Effector CD4-positive, alpha-beta T cell (primary cell): Measurements from ENCODE around the gene MAD1L1.

Experiments used
- DNase-seq: peaks from one replicate; pipeline ENCODE4 v3.0.0-alpha.2; 2020

MAD1L1 gene

DNA sequence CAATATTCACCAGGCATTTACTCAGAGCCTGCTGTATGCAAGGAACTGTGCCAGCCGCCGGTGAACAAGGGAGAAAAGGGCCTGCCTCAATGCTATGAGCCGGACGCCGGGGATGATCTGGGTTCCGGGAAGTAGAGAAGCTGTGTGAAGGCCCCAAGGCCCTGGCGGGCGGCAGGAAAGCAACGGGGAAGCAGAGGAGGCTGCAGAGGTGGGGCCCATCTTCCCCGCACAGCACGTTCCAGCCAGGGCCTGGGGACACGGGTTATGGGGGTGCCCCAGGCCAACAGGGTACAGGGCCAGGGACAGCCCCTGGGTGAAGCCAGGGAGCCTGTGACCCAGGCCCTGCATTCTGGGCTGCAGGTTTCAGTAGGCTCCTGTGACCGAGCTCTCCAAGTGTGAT lies 179.3 kb downstream of the MAD1L1 start:
- DNase-seq, result no peak

- no peak for DNase-seq
Observed at GRCh38 chr7:2052657-2053048, 180.1 kb downstream of the MAD1L1 start.

DNA sequence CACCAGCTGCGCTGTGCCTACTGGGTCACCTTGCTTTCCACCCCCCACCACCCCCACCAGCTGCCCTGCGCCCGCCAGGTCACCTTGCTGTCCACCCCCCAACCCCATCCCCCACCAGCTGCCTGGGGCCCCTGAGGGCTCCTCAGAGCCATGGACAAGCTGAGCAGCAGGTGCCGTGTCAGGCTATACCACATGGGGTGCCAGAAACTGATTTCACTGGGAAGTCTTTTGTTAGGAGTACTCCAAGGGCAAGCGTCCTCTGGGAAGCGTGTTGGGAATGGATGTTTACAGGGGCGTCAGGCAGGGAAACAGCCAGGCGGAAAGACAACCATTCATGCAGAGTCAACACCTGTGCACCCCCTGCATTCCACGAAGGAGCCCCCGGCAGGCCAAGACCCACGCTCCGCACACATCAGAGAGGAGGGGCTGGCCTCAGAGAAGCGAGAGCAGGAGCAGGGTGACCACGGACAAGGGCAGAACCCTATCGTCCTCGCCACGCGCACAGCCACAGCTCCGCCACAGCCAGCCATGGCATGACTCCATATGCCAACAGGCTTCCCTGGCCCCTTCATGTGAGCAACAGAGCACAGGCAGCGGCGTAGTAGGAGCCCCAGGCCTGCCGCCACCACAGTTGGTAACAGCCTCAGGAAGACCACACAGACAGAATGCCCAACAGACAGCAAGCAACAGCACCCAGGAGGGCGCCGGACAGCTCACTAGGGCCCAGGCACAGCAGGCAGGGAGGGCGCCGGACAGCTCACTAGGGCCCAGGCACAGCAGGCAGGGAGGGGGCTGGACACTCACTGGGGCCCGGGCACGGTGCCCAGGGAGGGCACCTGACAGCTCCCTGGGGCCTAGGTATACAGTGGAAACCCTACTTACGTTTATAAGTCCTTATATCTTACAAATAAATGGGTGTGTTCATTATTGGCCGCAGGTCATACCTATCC lies 180.8 kb downstream of the MAD1L1 start:
- no peak for DNase-seq

DNA sequence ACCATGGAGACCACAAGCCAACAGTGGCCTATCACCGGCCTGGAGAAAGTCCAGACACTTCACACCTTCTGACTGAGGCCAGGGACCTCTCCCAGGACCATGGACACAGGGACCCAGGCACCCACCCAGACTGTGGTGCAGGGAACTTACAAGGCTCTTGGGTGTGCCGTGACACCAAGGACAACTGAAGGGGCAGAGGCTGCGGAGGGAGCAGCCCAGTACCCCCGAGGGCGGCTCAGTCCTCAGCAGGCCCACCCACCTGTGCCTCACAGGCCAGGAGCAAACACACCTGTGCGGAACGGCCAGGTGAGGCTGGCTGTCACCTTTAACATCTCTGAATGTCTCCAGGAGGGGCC lies 182.3 kb downstream of the MAD1L1 start:
- DNase-seq, result no peak

GRCh38 chr7:2049782-2050510 lies 182.8 kb downstream of the MAD1L1 start:
- DNase-seq, result no peak

GRCh38 chr7:2049111-2049781 lies 183.5 kb downstream of the MAD1L1 start:
- no peak for DNase-seq

DNA sequence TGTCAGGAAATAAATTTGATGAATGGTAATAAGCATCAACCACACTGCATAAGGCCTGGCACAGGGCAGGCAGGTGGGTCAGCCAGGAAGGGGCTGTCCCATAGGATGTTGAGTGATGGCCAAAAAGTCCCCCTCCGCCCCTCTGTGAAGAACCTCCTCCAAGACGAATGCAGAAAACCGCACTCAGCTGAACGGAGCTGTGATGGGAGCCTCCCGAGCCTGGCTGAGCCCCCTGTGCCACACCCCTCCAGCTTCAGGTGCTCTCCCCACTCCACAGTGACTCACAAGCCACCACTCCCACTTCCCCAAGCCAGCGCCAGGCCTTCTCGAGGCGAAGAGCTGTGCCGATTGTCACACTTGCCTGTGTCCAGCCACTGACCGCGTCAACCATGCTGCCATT lies 184.2 kb downstream of the MAD1L1 start:
- no peak for DNase-seq

- DNase-seq, result no peak
Observed at GRCh38 chr7:2048006-2048405, 184.7 kb downstream of the MAD1L1 start.

DNA sequence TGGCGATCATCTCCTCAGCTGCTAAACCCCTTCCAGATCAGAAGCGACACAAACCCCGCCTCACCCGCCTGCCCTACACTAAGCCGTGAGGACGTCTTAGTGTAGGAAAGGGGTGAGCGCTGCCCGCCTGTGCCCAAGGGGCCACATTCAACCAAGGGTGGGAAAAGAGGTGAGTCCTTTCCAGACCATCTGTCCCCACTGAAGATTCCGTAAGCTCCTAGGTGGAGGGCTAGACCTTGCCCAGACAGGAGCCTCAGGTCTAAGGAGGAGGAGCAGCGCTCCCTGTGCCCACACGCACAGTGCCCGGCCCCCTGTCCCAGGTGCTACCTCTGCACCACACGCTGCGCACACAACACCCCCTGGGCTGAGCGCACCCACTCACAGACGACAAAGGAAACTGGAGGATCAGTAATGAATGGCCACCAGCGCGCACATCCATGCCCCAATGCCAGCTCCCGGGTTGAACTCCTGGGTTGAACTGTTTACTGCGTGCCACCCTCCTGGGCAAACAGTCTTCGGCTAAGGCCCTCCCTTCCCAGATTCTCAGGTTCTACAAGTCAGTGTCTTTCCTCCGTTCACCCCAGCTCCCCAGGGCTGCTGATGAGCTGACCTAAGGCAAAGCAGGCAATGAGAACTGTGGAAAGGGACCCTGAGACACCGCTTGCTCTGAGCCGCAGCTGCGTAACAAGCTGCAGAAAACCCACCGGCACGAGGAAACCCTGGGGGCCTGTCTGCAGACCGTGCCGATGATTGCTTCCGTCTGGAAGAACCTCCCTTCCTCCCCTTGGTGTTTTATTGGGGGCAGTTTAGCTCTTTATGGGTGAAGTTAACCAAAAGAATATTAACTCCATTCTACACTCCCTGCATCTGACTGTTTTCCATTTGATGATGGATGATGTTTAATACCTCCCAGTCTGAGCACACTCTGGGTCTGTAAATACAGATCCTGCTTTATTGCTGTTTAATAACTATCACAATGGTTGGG lies 185.9 kb downstream of the MAD1L1 start:
- no peak for DNase-seq

GRCh38 chr7:2045559-2046405 lies 187.0 kb downstream of the MAD1L1 start:
- no peak for DNase-seq

DNA sequence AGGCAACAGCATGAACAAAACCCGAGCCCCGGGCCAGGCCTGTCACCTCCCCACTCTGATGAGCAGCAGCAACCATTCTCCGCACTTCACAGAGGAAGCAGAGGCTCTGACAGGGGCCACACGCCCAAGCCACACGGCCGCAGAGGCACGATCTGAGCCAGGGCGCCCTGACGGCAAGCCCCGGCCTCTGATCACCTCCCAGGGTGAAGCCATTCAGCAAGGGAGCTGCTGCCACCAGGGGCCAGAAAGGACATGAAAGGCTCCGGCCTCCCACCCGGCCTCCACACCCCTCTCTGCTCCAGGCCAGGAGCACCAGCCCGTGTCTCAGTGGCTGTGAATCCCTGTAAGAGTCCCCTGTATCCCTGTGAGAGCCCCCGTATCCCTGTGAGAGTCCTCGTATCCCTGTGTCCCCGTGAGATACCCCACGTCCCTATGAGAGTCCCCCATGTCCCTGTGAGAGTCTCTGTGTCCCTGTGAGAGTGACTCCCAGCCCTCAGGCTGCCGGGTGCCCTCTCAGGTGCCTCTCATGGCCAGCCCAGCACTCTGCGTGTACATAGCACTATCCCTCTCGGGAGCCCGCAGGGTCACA lies 187.8 kb downstream of the MAD1L1 start:
- no peak for DNase-seq

DNA sequence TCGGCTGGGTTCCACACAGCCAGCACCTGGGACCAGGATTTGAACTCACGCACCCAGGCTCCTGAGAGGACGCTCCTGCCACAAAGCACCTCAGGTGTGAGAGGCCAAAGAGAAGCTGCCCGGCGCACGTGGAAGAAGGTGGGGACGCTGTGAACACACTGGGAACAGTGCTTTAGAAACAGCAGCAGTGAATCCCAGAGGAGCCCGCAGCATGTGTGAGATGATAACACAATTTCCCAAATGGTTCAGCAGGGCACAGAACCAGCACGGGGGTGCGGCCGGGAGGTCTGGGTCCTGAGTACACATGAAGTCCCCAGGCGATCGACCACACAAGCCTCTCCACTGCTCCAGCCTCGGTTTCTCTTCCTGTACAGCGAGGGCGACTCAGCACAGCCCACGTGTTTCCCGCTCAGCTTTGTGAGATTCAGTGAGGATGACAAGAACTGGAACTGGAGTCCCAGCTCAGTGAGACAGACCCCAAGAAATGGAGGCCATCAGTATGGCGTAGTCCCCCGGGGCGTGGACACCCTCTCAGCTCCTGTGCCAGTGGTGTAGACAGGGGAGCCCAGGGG lies 188.3 kb downstream of the MAD1L1 start:
- no peak for DNase-seq

GRCh38 chr7:2043316-2044039 lies 189.3 kb downstream of the MAD1L1 start:
- DNase-seq, result peak; percentile 0

DNA sequence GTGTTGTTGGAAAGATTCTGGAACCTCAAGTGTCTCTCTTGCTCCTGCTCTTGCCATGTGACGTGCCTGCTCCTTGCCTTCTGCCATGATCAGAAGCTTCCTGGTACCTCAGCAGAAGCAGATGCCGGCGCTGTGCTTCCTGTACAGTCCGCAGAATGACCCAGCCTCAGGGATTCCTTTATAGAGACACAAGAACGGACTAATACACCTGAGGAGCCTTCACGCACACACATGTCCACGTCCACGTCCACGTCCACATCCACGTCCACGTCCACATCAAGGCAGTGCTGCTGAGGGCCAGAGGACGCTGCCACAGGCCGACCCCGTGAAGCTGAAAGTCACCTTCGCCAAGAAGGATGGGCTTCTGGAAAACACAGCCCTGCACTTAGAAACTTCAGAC lies 190.1 kb downstream of the MAD1L1 start:
- DNase-seq, result peak; percentile 0

DNA sequence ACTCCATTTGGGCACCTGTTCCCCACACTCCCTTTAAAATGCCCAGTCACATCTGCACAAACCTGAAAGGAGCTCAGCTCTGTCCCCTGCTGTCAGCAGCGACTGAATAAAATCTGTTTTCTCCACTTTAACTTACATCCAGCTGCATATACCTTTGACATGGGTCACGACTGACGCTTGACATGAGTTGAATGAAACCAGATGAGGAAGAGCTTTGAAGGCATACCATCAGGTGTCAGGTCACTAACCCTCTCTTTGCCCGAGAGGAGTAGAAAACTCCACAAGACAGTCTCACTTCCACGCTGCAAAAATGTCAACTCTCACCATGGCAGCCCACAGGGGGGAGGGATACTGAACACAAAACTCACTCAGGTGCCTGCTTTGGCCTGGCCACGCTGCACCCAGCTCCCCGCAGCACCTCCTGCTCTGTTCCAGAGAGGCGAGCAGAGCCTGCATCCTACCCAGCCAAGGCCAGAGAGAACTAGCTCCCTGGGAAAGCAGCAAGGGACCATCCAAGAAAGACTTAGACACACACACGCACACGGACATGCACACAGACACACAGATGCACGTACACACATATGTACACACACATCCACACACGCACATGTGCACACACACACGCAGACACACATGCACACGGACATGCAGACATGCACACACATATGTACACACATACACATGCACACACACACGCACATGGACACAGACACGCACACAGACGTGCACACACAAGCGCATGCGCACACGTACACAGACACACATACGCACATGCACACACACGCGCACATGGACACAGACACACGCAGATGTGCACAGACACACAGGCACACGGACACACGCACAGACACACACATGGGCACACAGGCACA lies 191.0 kb downstream of the MAD1L1 start:
- no peak for DNase-seq

DNA sequence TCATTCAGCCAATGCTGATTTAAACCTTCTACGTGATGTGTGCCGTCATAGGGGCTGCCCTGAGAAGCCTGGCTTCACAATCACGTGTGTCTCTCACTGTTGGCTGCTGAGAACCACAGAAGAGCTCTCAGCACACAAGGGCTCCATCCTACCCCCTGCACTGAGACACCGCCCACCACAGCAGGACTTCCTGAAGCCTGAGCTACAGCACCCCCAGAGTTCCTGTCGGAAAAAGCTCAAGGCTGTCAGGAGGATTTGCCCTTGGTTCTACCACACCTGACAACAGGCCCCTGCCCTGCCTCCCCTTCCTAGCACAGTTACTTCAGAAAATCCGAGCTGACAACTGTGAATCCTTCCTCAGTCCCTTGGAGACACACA lies 191.9 kb downstream of the MAD1L1 start:
- DNase-seq, result no peak

DNA sequence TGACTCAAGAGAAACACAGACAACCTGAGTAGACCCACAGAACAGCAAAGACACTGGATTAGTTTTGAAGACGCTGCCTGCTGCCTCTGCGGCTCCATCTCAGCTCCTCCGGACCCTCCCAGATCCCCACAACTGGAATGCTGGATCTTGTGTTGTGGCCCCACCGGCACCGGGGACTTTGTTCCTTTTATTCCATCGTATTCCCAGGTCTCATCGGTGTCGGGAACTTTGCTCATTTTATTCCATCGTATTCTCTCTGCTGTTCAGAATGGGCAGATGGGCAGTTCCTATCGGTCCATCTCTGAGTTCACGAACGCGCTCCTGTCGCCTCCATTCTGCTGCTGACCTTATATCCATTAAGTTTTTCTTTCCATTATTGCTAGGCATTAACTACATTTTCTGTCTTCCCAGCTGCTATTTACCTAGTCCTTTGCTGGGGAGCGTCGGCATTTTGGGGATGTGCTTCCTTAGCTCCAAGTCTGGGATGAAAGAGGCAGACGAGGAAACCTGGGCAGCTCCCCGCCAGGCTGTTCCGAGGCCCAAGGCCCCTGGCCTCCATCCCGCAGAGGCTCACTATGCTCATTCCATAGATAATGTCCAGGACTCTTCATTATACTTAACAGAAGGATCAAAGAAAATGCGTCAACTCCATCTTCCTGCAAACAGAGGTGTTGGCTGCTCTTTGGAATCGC lies 192.4 kb downstream of the MAD1L1 start:
- DNase-seq, result no peak
